ACHN (cell line): ENCODE measurements around the gene CEBPB.

Experiments
- DNase-seq: peaks from one replicate; pipeline ENCODE4 v3.0.0-alpha.2; 2015
- in situ Hi-C: cut with HindIII; loops from 2 replicates; pipeline ENCODE4 v1.10.0; 2017; ENCODE audit warnings: low sequenced_read_pairs, low pct_ligation_motif_present, low pct_unique_long_range_greater_than_20kb

Gene CEBPB

DNA sequence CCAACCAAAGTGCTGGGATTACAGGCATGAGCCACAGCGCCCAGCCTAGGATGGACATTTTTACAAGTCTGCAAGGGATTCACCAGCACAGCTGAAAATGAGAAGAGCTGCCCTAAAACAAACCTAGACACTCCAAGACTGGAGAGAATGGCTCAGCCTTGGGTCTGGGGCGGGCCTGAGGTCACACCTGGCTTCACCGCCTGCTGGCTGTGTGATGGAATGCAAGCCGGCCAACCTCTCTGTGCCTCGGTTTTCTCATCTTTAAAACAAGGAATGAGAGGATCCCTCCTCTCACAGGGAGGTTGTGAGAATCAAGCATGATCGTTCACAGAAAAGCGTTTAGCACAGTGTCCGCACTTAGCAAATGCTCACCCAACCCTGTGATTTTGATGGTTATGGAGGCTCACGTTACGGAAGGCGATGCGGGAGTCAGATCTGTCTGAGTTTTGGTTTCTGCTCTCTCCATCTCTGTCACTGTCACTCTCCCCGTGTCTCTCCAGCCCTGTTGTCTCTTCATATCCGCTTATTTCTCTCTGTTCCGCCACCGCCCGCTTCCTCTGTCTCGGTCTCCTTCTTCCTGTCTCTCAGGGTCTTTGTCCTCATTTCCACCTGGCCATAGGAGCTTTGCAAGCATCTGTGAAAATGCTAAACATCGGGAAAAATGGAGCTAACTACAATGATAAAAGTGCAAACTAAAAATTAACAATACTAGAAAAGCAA lies 47.6 kb downstream of the CEBPB start:
- DNase-seq, result no peak
- in situ Hi-C loops, result no loop called here

GRCh38 chr20:50240092-50240491 lies 49.5 kb downstream of the CEBPB start:
- in situ Hi-C loops, result no loop called here
- DNase-seq, result no peak

DNA sequence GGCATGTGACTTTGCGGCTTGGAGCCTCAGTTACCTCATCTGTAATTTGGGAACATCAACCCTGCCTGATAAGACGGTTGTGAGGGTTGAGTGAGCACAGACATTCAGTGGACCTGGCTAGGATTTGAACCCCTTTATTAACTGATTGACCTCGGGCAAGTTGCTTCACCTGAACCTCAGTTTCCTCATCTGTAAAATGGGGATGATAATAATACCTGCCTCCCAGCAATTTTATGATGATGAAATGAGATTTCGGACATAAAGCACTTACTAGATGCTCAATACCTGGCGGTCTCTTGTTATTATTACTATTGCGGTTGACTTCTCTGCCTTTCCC lies 51.5 kb downstream of the CEBPB start:
- in situ Hi-C loops, result no loop called here
- DNase-seq, result no peak
